Measurements from ENCODE around the gene CEBPE.

DNA sequence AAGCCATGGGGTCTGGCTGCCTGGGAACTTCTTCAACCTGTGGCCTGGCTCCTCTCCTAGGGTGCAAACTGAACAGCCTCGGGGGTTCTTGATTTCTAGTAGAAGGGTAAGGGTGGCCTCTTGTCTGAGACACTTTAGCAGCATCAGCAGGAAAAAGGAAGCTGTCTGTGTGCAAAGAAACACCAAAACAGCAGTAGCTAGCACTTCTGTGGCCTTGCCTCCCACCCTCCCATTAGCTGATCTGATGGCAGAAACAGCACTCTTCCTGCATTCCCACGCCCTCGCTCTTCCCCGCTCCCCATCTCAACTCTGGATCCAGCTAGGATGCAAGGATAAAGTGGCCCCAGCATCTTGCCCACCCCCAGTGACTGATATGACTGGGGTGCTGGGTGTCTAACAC lies 43.7 kb upstream of the CEBPE start:
- TF ChIP-seq, protein P1, sequence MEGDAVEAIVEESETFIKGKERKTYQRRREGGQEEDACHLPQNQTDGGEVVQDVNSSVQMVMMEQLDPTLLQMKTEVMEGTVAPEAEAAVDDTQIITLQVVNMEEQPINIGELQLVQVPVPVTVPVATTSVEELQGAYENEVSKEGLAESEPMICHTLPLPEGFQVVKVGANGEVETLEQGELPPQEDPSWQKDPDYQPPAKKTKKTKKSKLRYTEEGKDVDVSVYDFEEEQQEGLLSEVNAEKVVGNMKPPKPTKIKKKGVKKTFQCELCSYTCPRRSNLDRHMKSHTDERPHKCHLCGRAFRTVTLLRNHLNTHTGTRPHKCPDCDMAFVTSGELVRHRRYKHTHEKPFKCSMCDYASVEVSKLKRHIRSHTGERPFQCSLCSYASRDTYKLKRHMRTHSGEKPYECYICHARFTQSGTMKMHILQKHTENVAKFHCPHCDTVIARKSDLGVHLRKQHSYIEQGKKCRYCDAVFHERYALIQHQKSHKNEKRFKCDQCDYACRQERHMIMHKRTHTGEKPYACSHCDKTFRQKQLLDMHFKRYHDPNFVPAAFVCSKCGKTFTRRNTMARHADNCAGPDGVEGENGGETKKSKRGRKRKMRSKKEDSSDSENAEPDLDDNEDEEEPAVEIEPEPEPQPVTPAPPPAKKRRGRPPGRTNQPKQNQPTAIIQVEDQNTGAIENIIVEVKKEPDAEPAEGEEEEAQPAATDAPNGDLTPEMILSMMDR (IDR thresholded peaks at IDR 0.05; ENCODE audit: low read length) = no peak
- no peak for TF ChIP-seq EZH2 (IDR thresholded peaks at IDR 0.05; ENCODE audit: borderline replicate concordance, low read length)

Data from OCI-LY1 (cell line).